ENCODE data around the gene PGLYRP2. TPM values are rescaled to one million over a fixed set of nuclear protein-coding genes. Genes with fewer than 3 reads are reported as not detected.
"Not testable (repeated sequence)": the region's sequence is repeated elsewhere in the genome, so short reads cannot be mapped to it uniquely, and the experiment has no call there.

PGLYRP2 gene
- total RNA-seq: not detected

GRCh38 chr19:15479391-15480345, at the start of gene PGLYRP2:
Gene PGLYRP2, minus strand, starts transcription at chr19:15479501. Its CDS starts 130 bp downstream, at chr19:15479371.
- no peak for FAIRE-seq

GRCh38 chr19:15527705-15528104, 48.4 kb upstream of the PGLYRP2 start:
- no peak for FAIRE-seq
- DNase-seq (ENCODE audit: low spot score in 2 of 2): no peak

More at GRCh38 chr19:15479391-15480345, at the start of gene PGLYRP2:
- DNase-seq (ENCODE audit: low spot score in 2 of 2): no peak

- no peak for FAIRE-seq
These were observed 47.1 kb upstream of the PGLYRP2 start for GRCh38 chr19:15526408-15526807.

GRCh38 chr19:15525291-15525690, 46.0 kb upstream of the PGLYRP2 start:
- FAIRE-seq (no peak), DNase-seq (ENCODE audit: low spot score in 2 of 2) (no peak)

More at GRCh38 chr19:15526408-15526807, 47.1 kb upstream of the PGLYRP2 start:
- DNase-seq (ENCODE audit: low spot score in 2 of 2): no peak

- no peak for DNase-seq (ENCODE audit: low spot score in 2 of 2)
- no peak for FAIRE-seq
These were observed 45.5 kb upstream of the PGLYRP2 start for GRCh38 chr19:15524781-15525180.

GRCh38 chr19:15519433-15519976, 40.2 kb upstream of the PGLYRP2 start:
- no peak for DNase-seq (ENCODE audit: low spot score in 2 of 2)
- FAIRE-seq: no peak

GRCh38 chr19:15517778-15518177, 38.5 kb upstream of the PGLYRP2 start:
- no peak for FAIRE-seq

GRCh38 chr19:15516363-15516762, 37.1 kb upstream of the PGLYRP2 start:
- FAIRE-seq (no peak), DNase-seq (ENCODE audit: low spot score in 2 of 2) (no peak)

More at GRCh38 chr19:15517778-15518177, 38.5 kb upstream of the PGLYRP2 start:
- DNase-seq (ENCODE audit: low spot score in 2 of 2): no peak

- FAIRE-seq; DNase-seq (ENCODE audit: low spot score in 2 of 2): not testable (repeated sequence)
These were observed 35.9 kb upstream of the PGLYRP2 start for GRCh38 chr19:15515227-15515625.

- DNase-seq (ENCODE audit: low spot score in 2 of 2) (no peak), FAIRE-seq (no peak)
These were observed 32.5 kb upstream of the PGLYRP2 start for GRCh38 chr19:15511671-15512424.

GRCh38 chr19:15508035-15508710, 28.9 kb upstream of the PGLYRP2 start, which contains the start of gene CYP4F22:
Gene CYP4F22, plus strand, starts transcription at chr19:15508525. Its CDS starts 16,812 bp downstream, at chr19:15525337.
- no peak for FAIRE-seq

GRCh38 chr19:15507068-15508034, 28.1 kb upstream of the PGLYRP2 start:
- DNase-seq (ENCODE audit: low spot score in 2 of 2) (no peak), FAIRE-seq (no peak)

More at GRCh38 chr19:15508035-15508710, 28.9 kb upstream of the PGLYRP2 start, which contains the start of gene CYP4F22:
- DNase-seq (ENCODE audit: low spot score in 2 of 2): no peak

GRCh38 chr19:15506074-15506571, 26.8 kb upstream of the PGLYRP2 start:
- no peak for FAIRE-seq
- no peak for DNase-seq (ENCODE audit: low spot score in 2 of 2)

GRCh38 chr19:15502264-15502663, 23.0 kb upstream of the PGLYRP2 start:
- no peak for FAIRE-seq
- no peak for DNase-seq (ENCODE audit: low spot score in 2 of 2)

- no peak for FAIRE-seq
These were observed 22.3 kb upstream of the PGLYRP2 start for GRCh38 chr19:15501596-15501995.

GRCh38 chr19:15498910-15499309, 19.6 kb upstream of the PGLYRP2 start:
- DNase-seq (ENCODE audit: low spot score in 2 of 2) (no peak), FAIRE-seq (no peak)

More at GRCh38 chr19:15501596-15501995, 22.3 kb upstream of the PGLYRP2 start:
- no peak for DNase-seq (ENCODE audit: low spot score in 2 of 2)

- DNase-seq (ENCODE audit: low spot score in 2 of 2) (no peak), FAIRE-seq (no peak)
These were observed 19.0 kb upstream of the PGLYRP2 start for GRCh38 chr19:15498156-15498858.

GRCh38 chr19:15495151-15495550, 15.8 kb upstream of the PGLYRP2 start:
- no peak for DNase-seq (ENCODE audit: low spot score in 2 of 2)
- no peak for FAIRE-seq

All from frontal cortex (tissue), 4 donors.